AG20443 (cell line): ENCODE data around the gene UBE3C.

ENCODE experiments used
- DNase-seq: peaks from one replicate; pipeline ENCODE4 v3.0.0; 2012; ENCODE audit warnings: low spot score, mixed read lengths

UBE3C gene

GRCh38 chr7:157177333-157177982 lies 38.7 kb downstream of the UBE3C start:
- no peak for DNase-seq

GRCh38 chr7:157177983-157178381 lies 39.3 kb downstream of the UBE3C start:
- DNase-seq = no peak

DNA sequence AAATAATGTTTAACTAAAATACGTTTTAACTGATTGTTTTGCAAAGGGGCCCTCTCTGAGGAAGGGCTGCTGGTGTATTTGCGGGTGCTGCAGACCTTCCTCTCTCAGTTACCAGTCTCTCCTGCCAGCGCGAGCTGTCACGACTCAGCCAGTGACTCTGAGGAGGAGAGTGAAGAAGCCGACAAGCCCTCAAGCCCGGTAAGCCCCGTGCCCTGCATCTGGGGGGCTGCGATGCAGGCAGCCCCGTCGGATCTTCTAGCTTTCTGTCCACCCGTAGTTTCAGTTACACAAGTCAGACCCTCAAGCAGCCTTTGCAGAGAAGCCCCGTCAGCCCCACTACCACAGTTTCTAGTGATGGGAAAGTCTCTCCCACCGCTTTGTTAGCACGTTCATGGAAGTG lies 45.1 kb downstream of the UBE3C start:
- no peak for DNase-seq

DNA sequence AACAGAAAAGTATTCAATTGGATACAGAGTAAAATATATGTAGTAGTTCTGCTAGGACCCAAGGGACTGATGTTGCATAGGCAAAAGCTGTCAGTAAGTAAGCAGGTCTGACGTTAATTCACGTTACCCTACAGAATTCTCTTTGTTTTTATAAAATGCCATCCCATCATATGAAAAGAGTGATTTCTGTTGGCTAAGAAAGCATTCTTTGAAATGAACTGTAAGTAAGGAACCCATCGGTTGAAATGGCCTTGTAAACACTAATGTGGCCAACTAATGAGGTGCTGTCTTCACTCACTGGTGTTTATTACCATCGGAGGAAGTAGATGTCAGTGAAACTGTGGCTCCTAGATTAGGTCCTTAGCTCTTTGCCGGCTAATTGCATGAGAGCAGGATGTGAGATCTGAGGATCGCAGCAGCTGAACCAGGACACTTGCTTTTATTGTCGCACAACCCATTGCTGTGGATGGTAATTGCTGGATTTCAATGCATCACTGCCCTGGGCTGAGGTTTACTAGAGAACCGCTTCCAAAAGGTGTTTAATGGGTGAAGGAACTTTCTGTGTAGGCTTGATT lies 49.5 kb downstream of the UBE3C start:
- DNase-seq = no peak

DNA sequence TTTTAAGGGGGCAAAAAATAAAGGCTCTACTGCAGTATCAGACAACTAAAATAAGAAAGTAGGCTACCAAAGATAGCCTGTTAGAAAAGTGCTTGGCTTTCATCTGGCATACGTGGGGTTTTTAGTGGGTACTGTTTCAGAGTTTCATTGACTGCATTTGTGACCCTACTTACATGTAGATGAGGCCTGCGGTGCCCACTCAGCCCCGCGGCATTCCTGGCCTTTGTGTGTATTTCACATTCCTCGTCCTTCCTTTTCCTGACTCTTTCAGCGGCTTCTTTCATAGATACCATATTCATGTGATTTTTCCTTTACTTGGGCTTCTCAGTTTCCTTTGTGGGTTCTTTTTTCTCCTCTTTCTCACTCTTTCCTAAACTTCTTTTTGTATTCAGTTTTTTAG lies 50.7 kb downstream of the UBE3C start:
- no peak for DNase-seq

DNA sequence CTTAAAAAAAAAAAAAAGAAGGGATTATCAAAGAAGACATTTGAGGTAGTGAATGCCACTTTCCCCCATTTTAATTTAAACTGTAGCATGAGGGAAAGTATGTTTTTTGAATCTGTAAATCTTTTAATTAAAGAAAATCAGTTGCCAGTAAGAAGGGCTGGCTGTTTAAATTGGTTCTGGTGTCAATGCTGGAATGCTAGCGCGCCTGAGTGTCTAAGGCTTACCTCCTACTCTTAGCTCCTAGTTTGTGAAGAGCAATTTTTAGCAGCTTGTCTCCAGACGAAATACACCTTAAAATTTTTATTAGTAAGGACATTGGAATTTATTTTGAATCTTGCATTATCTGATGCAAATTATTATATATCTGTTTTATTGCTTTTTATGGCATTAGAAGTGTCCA lies 54.1 kb downstream of the UBE3C start:
- no peak for DNase-seq

DNA sequence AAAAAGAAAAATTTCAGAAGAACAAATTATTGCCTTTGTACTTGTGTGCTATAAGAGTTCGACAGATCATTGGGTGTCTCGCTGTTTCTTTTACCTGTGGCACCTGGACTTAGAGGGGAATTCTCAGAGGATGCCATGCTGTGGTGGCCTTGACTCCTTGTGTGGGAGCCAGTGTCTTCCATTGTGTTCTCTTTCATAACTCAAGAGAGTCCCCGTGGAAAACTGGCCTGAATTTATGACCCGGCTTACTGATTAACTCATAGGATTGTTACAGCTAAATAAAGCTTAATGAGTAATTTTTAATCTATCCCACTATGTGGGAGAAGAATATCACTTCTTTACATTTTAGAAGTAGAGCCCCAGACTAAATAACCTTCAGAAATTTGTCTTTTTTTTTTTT lies 54.5 kb downstream of the UBE3C start:
- DNase-seq = no peak

DNA sequence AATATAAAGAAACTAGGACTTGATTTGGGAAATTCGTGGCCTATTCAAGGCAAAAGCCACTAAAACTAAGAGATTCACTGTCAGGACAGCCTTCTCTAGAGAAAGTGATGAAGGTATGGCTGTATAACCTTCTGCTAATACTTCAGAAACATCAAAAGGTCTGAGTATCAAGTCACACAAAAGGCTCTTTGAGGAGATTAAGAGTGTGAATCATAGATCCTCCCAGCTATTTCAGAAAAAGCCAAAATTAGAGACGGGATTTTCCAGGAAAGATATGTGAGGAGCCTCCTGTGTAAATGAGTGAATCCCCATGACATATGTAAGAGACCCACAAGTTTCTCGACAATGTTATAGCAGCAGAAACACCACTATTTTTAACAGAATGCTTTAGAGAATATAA lies 56.2 kb downstream of the UBE3C start:
- DNase-seq = no peak

GRCh38 chr7:157195868-157196267 lies 57.1 kb downstream of the UBE3C start:
- no peak for DNase-seq

DNA sequence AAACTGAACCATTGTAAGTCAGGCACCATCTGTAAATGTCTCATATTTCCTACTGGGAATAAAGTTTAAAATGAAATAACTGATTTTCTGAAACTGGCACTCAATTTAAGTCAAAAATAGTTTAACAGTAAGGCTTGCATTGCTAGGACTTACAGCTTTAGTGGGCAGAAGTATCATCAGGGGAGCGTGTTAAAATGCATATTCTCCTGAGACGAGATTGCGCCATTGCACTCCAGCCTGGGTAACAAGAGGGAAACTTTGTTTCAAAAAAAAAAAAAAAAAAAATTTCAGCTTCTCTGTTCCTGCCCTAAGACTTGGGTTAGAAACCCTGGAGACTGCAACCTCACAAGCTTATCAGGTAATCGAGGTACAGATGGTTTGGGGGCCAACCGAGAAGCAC lies 65.4 kb downstream of the UBE3C start:
- DNase-seq = no peak

DNA sequence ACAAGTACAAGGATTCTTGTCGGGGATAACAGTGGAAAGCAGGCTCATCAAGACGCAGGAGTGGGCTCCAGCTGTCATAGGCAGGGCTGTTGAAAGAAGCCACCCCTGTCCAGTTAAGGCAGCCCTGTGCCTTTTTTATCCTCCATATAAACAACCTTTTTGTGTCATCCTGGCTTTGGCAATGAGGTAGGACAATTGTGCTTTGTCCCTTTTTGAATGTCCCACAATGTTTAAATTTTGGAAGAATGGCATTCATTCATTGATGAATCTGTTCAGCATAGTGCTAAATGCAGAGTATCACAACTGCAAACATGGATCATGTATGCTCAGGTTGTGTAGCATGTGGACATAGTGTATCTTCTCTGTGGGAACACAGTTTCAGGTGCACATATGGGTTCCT lies 66.7 kb downstream of the UBE3C start:
- DNase-seq = no peak

DNA sequence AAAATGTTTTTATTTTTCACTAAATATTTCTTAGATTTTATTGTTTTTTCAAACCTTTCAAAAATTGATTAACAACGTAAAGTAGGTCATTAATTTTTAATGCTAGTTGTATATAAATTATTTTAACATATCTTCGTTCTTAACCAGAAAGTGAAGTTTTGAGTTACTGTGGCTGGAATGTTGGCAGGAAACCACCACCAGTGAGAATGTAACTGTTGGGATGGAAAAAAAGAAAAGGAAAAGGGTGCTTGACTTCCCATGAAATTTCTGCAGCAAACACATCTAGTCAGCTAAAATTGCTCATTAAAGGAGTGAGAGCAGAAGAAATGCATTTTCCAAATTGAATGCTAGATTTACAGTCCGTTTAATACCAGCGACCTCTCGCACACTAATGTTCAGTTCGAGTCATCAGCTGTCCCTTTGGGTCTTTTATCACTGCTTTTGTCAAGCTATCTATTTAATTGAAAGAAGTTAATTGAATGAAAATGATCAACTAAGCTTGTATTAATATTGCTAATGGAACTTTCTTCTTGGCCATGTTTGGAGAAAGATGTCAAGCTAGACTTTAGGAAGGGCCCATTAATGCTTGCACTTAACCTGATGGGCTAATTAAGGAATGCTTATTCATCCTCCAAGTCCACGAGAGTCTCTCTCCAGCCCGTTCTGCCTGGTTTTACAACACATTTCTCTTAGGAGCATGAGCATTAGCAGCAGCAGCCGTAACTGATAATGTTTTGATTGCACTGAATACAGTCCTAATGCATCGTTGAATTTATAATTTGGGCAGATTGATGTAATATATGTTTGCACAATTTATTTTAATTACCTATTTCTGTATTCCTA lies 70.1 kb downstream of the UBE3C start:
- no peak for DNase-seq

DNA sequence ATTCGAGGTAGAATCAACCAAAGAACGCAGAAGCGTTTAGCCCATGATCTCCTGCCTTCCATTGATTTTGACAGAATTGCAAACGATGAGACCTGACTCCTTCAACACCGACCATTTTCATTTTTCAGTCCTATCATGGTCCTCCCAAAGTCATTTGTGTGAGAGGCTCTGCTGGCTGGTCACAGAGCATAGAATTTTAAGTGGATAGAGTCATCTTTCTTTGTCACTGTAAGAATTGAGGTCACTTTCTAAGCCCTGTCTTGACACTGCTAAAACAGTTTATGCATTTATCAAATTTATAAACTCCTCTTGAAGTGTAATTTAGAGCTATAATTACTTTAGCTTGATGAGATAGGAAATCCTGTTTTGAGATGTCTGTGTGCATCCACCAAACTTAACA lies 72.0 kb downstream of the UBE3C start:
- DNase-seq = no peak

DNA sequence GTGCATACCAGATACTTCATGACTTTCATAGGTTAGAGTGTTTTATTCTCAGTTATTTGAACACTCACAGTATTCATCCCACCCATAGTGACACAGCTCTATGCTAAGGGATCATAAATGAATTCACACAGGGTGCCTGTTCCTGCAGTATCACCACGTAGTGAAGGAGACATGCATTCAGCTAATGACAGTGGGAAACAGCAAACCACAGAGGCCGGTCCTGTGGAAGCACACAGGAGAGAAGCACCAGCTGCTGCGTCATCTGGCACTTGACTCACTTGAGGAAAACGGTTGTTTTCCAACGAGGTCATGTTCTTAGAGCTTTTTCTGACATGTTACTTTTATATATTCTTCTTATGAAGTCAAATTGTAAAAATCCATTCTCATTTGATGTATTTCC lies 73.0 kb downstream of the UBE3C start:
- peak; percentile 30 for DNase-seq

- no peak for DNase-seq
Observed at GRCh38 chr7:157219154-157219553, 80.4 kb downstream of the UBE3C start.

GRCh38 chr7:157220916-157221569 lies 82.3 kb downstream of the UBE3C start:
- no peak for DNase-seq

DNA sequence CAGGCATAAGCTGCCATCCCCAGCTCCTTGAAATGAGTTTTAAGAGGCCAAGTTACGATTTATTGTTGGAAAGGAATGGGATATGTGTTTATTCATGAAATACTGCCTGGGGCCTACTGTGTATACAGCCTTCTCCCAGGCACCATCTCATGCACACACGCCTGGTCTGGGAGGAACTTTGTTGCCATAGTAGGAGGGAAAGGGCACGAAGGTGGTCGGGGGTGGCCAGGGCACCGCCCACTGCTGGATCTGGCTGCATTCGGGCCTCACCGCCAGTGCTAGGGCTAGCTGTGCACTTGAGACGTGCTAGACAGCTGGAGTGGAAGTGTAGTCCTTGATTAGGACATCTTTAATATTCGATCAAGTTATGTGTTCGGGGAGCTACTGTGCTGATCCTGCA lies 84.0 kb downstream of the UBE3C start:
- DNase-seq = no peak

DNA sequence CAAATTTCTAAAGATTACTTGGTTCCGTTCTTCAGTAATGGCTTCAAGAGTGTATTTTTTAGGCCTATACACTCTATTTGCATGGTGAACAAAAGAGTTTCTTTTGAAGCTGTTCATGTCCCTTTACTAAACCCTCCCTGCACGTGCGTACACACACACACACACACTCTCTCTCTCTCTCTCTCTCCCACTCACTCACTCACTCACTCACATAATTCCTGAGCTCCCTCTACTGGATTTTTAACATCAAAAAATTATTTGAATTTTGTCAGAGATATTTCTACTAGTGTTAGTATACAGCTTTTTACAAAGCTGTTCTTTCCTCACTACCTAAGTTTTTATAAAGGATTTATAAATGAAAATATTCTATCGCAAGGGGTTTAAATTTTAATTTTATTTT lies 85.9 kb downstream of the UBE3C start:
- DNase-seq = no peak

GRCh38 chr7:157228864-157229422 lies 90.2 kb downstream of the UBE3C start:
- peak; percentile 25 for DNase-seq

- no peak for DNase-seq
Observed at GRCh38 chr7:157233677-157234076, 95.0 kb downstream of the UBE3C start.

DNA sequence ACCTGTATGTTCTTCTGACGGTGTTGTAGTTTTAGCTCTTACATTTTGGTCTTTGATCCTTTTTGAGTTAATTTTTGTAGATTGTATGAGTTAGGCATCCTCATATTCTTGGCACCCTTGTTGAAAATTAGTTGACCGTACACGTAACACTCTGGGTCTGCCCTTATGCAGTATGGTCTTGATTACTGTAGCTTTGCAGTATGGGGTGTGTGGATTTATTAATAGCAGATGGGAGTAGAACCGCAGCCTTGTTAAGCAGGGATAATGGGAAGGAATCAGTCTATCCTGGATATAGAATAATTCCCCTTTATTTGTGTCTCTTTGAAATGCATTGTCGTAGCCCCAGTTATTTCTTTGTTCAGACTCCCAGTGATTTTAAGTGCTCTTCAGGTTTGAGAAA lies 95.5 kb downstream of the UBE3C start:
- DNase-seq = peak; percentile 69
